IMR-90 (cell line): ENCODE measurements around the gene USP10. TPM values are rescaled to one million over a fixed set of nuclear protein-coding genes. Genes with fewer than 3 reads are reported as not detected.

Source experiments
- ATAC-seq: fragments of 200-7000 bp; cut with Tn5 transposase; 2 replicates; pipeline ENCODE4 v1.9.1; 2020; ENCODE audit warnings: low read depth, mild to moderate bottlenecking, moderate library complexity
- BruUV-seq: library from RNA; stranded (reverse); fragments of 400-500 nt; replicated peaks from 2 replicates; lab custom pipeline; 2021; lab: Mats Ljungman, UMichigan
- CTCF ChIA-PET: fragments of 300-600 bp; formaldehyde crosslinking; extraction: SDS; loops from one replicate; lab custom pipeline; 2021; ENCODE audit warnings: antibody characterized with exemption; lab: Yijun Ruan, JAX
- POLR2A ChIA-PET: fragments of 300-600 bp; sonication (Branson Sonifier 250); formaldehyde crosslinking; loops from one replicate; lab custom pipeline; 2022; ENCODE audit warnings: antibody characterized with exemption; ENCODE audit not compliant: unreplicated experiment; lab: Charles Lee
- DNase-seq: peaks from one replicate; pipeline ENCODE4 v3.0.0; 2013
- H2AFZ ChIP-seq: replicated peaks from 2 replicates; pipeline ENCODE3; 2013; ENCODE audit warnings: low read length, mild to moderate bottlenecking; ENCODE audit not compliant: poor library complexity
- H2AK5ac ChIP-seq: 2 replicates; pipeline ENCODE4 v1.6.1; 2013; ENCODE audit warnings: low read depth, low read length, inconsistent platforms
- H2AK9ac ChIP-seq: replicated peaks from 2 replicates; pipeline ENCODE3; 2013; ENCODE audit warnings: mild to moderate bottlenecking, low read depth, low read length, moderate library complexity; ENCODE audit not compliant: poor library complexity
- H2BK120ac ChIP-seq: 2 replicates; pipeline ENCODE4 v1.6.1; 2013; ENCODE audit warnings: low read depth, low read length, inconsistent platforms
- H2BK15ac ChIP-seq: 3 replicates; pipeline ENCODE4 v1.6.1; 2013; ENCODE audit warnings: low read depth, low read length, inconsistent platforms
- H2BK20ac ChIP-seq: 2 replicates; pipeline ENCODE4 v1.6.1; 2013; ENCODE audit warnings: low read depth, mild to moderate bottlenecking, inconsistent platforms, low read length, moderate library complexity
- H2BK5ac ChIP-seq: 2 replicates; pipeline ENCODE4 v1.6.1; 2013; ENCODE audit warnings: mild to moderate bottlenecking, low read depth, low read length, inconsistent platforms; ENCODE audit not compliant: poor library complexity, severe bottlenecking
- H3K14ac ChIP-seq: replicated peaks from 2 replicates; pipeline ENCODE4 v1.6.1; 2013; ENCODE audit warnings: low read depth, low read length, inconsistent platforms
- H3K18ac ChIP-seq: 2 replicates; pipeline ENCODE4 v1.6.1; 2013; ENCODE audit warnings: low read depth, low read length, control low read depth
- H3K23ac ChIP-seq: 2 replicates; pipeline ENCODE4 v1.6.1; 2013; ENCODE audit warnings: low read depth, low read length, inconsistent platforms
- H3K27ac ChIP-seq: 2 replicates; pipeline ENCODE4 v1.5.1; 2013; ENCODE audit warnings: mild to moderate bottlenecking, control low read depth, low read length; ENCODE audit not compliant: insufficient read depth
- H3K27me3 ChIP-seq: 2 replicates; pipeline ENCODE4 v1.6.1; 2013; ENCODE audit warnings: low read length; ENCODE audit not compliant: control insufficient read depth, insufficient read depth
- H3K36me3 ChIP-seq: 2 replicates; pipeline ENCODE4 v1.6.1; 2013; ENCODE audit warnings: low read length, mixed read lengths; ENCODE audit not compliant: control insufficient read depth, insufficient read depth
- H3K4ac ChIP-seq: 2 replicates; pipeline ENCODE4 v1.6.1; 2013; ENCODE audit warnings: low read depth, low read length, inconsistent platforms
- H3K4me1 ChIP-seq: 2 replicates; pipeline ENCODE4 v1.6.1; 2013; ENCODE audit warnings: low read length, mixed read lengths; ENCODE audit not compliant: control insufficient read depth, insufficient read depth
- H3K4me2 ChIP-seq: 2 replicates; pipeline ENCODE4 v1.6.1; 2013; ENCODE audit warnings: low read depth, mild to moderate bottlenecking, control low read depth, low read length, moderate library complexity
- H3K4me3 ChIP-seq: 2 replicates; pipeline ENCODE4 v1.5.1; 2013; ENCODE audit warnings: low read depth, mild to moderate bottlenecking, control low read depth, low read length, moderate library complexity; ENCODE audit not compliant: insufficient read depth
- H3K56ac ChIP-seq: 2 replicates; pipeline ENCODE4 v1.6.1; 2013; ENCODE audit warnings: low read length, inconsistent platforms; ENCODE audit not compliant: insufficient read depth; ENCODE audit errors: extremely low read depth
- H3K79me1 ChIP-seq, 2 experiments: 2 replicates each; pipeline ENCODE4 v1.6.1; 2013; ENCODE audit warnings: low read length in 2 of 2, inconsistent platforms in 1 of 2, low read depth in 1 of 2
- H3K9ac ChIP-seq: 2 replicates; pipeline ENCODE4 v1.6.1; 2013; ENCODE audit warnings: low read depth, low read length, control low read depth
- H3K9me1 ChIP-seq: 2 replicates; pipeline ENCODE4 v1.6.1; 2013; ENCODE audit warnings: low read length, inconsistent platforms; ENCODE audit not compliant: insufficient read depth
- H3K9me3 ChIP-seq: 2 replicates; pipeline ENCODE4 v1.6.1; 2013; ENCODE audit warnings: low read length; ENCODE audit not compliant: control insufficient read depth, insufficient read depth
- H4K20me1 ChIP-seq: 2 replicates; pipeline ENCODE4 v1.6.1; 2013; ENCODE audit warnings: low read length, inconsistent platforms; ENCODE audit not compliant: insufficient read depth
- H4K5ac ChIP-seq: 2 replicates; pipeline ENCODE4 v1.6.1; 2013; ENCODE audit warnings: mild to moderate bottlenecking, low read depth, low read length, control low read depth
- H4K8ac ChIP-seq, 2 experiments: 2 replicates each; pipeline ENCODE4 v1.6.1; 2013; ENCODE audit warnings: low read depth in 2 of 2, low read length in 2 of 2, control low read depth in 1 of 2, inconsistent platforms in 1 of 2
- H4K91ac ChIP-seq: 2 replicates; pipeline ENCODE4 v1.6.1; 2013; ENCODE audit warnings: low read depth, low read length, inconsistent platforms; ENCODE audit not compliant: insufficient read depth
- BHLHE40 ChIP-seq: fragments of 150-350 bp; IDR thresholded peaks from 2 replicates; pipeline ENCODE4 v1.6.1; 2016; ENCODE audit warnings: mild to moderate bottlenecking, low read depth, low read length
- CEBPB ChIP-seq: IDR thresholded peaks from 2 replicates; pipeline ENCODE4 v1.6.1; 2012; ENCODE audit warnings: low read depth, low read length, improper control_type of control experiment
- CHD1 ChIP-seq: IDR thresholded peaks from 2 replicates; pipeline ENCODE4 v1.6.1; 2012; ENCODE audit warnings: low read depth, low read length, improper control_type of control experiment
- CTCF ChIP-seq: conservative IDR thresholded peaks from 2 replicates; pipeline ENCODE4 v1.5.1; 2012; ENCODE audit warnings: mild to moderate bottlenecking, low read depth, low read length, improper control_type of control experiment
- ELK1 ChIP-seq: fragments of 150-350 bp; IDR thresholded peaks from 2 replicates; pipeline ENCODE4 v1.6.1; 2016; ENCODE audit warnings: low read depth, mild to moderate bottlenecking, low read length, moderate library complexity, borderline replicate concordance
- FOS ChIP-seq: fragments of 150-350 bp; IDR thresholded peaks from 2 replicates; pipeline ENCODE4 v1.6.1; 2016; ENCODE audit warnings: low read depth, low read length
- MAFK ChIP-seq: IDR thresholded peaks from 2 replicates; pipeline ENCODE4 v1.6.1; 2012; ENCODE audit warnings: low read depth, low read length, improper control_type of control experiment
- MAZ ChIP-seq: IDR thresholded peaks from 2 replicates; pipeline ENCODE4 v1.6.1; 2012; ENCODE audit warnings: low read depth, mild to moderate bottlenecking, low read length, improper control_type of control experiment, moderate library complexity, borderline replicate concordance
- MXI1 ChIP-seq: IDR thresholded peaks from 2 replicates; pipeline ENCODE4 v1.6.1; 2012; ENCODE audit warnings: low read depth, mild to moderate bottlenecking, low read length, moderate library complexity, borderline replicate concordance
- NFE2L2 ChIP-seq: fragments of 150-350 bp; IDR thresholded peaks from 2 replicates; pipeline ENCODE4 v1.6.1; 2016; ENCODE audit warnings: low read depth, mild to moderate bottlenecking, low read length
- POLR2A ChIP-seq: IDR thresholded peaks from 2 replicates; pipeline ENCODE4 v1.6.1; 2012; ENCODE audit warnings: mild to moderate bottlenecking, low read depth, low read length
- RAD21 ChIP-seq: IDR thresholded peaks from 2 replicates; pipeline ENCODE4 v1.6.1; 2012; ENCODE audit warnings: low read length, improper control_type of control experiment
- RCOR1 ChIP-seq: IDR thresholded peaks from 2 replicates; pipeline ENCODE4 v1.6.1; 2012; ENCODE audit warnings: mild to moderate bottlenecking, low read length, improper control_type of control experiment; ENCODE audit not compliant: insufficient replicate concordance
- RFX5 ChIP-seq: IDR thresholded peaks from 2 replicates; pipeline ENCODE4 v1.8.0; 2012; ENCODE audit warnings: low read depth, mild to moderate bottlenecking, low read length, moderate library complexity
- SMC3 ChIP-seq: fragments of 150-350 bp; IDR thresholded peaks from 2 replicates; pipeline ENCODE4 v1.6.1; 2016; ENCODE audit warnings: low read depth, mild to moderate bottlenecking, antibody characterized with exemption, low read length, moderate library complexity
- USF2 ChIP-seq: fragments of 150-350 bp; IDR thresholded peaks from 2 replicates; pipeline ENCODE4 v1.6.1; 2017; ENCODE audit warnings: mild to moderate bottlenecking, antibody characterized with exemption, low read length, low read depth
- WGBS, 2 experiments: methylation state at CpG; one replicate each; pipeline versions ENCODE4 v1.1.5 to v1.1.7; 2013; ENCODE audit warnings: missing lambda C conversion rate in 2 of 2; ENCODE audit not compliant: insufficient read length in 1 of 2; ENCODE audit errors: extremely low coverage in 2 of 2; 5-methylcytosine and 5-hydroxymethylcytosine counted together
- dilution Hi-C: fragments of 300-500 bp; cut with HindIII; formaldehyde crosslinking; loops from one replicate; pipeline ENCODE4 v1.14.3; 2018; ENCODE audit warnings: low sequenced_read_pairs; ENCODE audit not compliant: unreplicated experiment
- in situ Hi-C: fragments of 300-500 bp; cut with MboI; formaldehyde crosslinking; loops from 3 replicates; pipeline ENCODE4 v1.14.3; 2019; ENCODE audit warnings: low sequenced_read_pairs, inconsistent platforms, mixed read lengths
- intact Hi-C: fragments of 100-400 bp; cut with micrococcal nuclease; formaldehyde crosslinking; loops from 2 replicates; pipeline ENCODE4 v1.10.0; 2022
- polyA plus RNA-seq, 3 experiments: library from polyadenylated mRNA; depleted of rRNA; stranded (reverse); fragments of >200 nt; gene quantifications; 2 replicates each; pipeline ENCODE4 v1.2.3, GENCODE V29; 2012; ENCODE audit warnings: low replicate concordance in 1 of 3
- total RNA-seq: library from RNA; depleted of rRNA; stranded (reverse); fragments of >200 nt; gene quantifications from 2 replicates; pipeline ENCODE4 v1.2.3, GENCODE V29; 2012

USP10 gene
- total and polyA plus RNA-seq, 2 of the 4 experiments (the other 2 are of a cell fraction): 54.3 to 79.0 TPM

GRCh38 chr16:84675423-84675822 lies 24.4 kb upstream of the USP10 start:
- Histone ChIP-seq H2AK9ac (no peak overlapping the region), H4K20me1 (no peaks in the 10 kb centered on the region), H4K91ac (no peak overlapping the region), H3K36me3 (no peaks in the 10 kb centered on the region), H3K4ac (no peak overlapping the region), H3K27me3 (no peaks in the 10 kb centered on the region), H3K9me3 (peaks cover 3% of the 10 kb centered on the region; the same call in 1 of the 2 replicates), H2AFZ (no peak overlapping the region), H3K56ac (no peak overlapping the region), H3K4me3 (no peak overlapping the region), H3K9ac (no peak overlapping the region), H2BK5ac (no peak overlapping the region), H2BK15ac (no peak overlapping the region), H3K14ac (no peak overlapping the region), H2BK20ac (no peak overlapping the region), H3K18ac (no peak overlapping the region), H4K5ac (no peak overlapping the region), H4K8ac (no peak overlapping the region), H3K4me1 (peaks cover 7% of the 10 kb centered on the region), H3K4me2 (no peak overlapping the region), H3K27ac (no peak overlapping the region), H3K9me1 (peaks cover 3% of the 10 kb centered on the region), H2BK120ac (no peak overlapping the region), H2AK5ac (no peak overlapping the region), H3K79me1 (peaks cover 0 to 3% of the 10 kb centered on the region in 2 experiments; a peak in 2 of 4 replicates), H3K23ac (no peak overlapping the region)
- no TSS peak for BruUV-seq
- TF ChIP-seq RFX5 (no peak), CHD1 (no peak), FOS (no peak), MAFK (no peak), ELK1 (no peak), CTCF (no peak), NFE2L2 (no peak), USF2 (no peak), SMC3 (no peak), RAD21 (no peak), CEBPB (no peak), RCOR1 (no peak), BHLHE40 (no peak), MXI1 (no peak), POLR2A (no peak), MAZ (no peak)
- dilution Hi-C loops (no loop called here), intact Hi-C loops (no loop called here), in situ Hi-C loops (loop anchor here (5.0 kb wide), 1 partner anchor 52 kb away; no protein-coding TSS in a partner anchor)
- POLR2A ChIA-PET: no interaction called here
- DNase-seq: no peak
- ATAC-seq: no peak
- CTCF ChIA-PET: no interaction called here
- WGBS, 2 experiments: no CpG with 5 or more reads among the region's 9 CpGs
